ENCODE data around the gene ADCK2. TPM values are rescaled to one million over a fixed set of nuclear protein-coding genes. Genes with fewer than 3 reads are reported as not detected.

The ADCK2 gene
- polyA plus RNA-seq, 1 donor (not counting 4 experiments of a cell fraction or from before 2014, with no cell fraction given), result 9.5 TPM

DNA sequence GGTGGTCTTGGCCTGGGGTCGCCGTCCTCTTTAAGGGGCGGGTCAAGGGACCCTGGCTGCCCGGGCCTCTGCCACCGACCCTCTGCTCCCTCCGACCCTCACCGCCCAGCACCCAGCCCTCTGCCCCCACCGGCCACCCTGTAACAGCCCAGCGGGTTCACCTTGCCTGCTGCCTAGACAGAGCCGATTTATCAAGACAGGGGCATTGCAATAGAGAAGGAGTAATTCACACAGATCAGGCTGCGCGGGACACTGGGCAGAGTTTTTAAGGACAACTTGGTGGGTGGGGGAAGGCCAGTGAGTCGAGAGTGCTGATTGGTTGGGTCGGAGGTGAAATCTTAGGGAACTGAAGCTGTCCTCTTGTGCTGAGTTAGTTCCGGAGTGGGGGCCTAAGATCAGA lies 779 bp upstream of the ADCK2 start:
- TF ChIP-seq EZH2 (IDR thresholded peaks at IDR 0.05; ENCODE audit: low read length), result no peak
- TF ChIP-seq, protein P1, sequence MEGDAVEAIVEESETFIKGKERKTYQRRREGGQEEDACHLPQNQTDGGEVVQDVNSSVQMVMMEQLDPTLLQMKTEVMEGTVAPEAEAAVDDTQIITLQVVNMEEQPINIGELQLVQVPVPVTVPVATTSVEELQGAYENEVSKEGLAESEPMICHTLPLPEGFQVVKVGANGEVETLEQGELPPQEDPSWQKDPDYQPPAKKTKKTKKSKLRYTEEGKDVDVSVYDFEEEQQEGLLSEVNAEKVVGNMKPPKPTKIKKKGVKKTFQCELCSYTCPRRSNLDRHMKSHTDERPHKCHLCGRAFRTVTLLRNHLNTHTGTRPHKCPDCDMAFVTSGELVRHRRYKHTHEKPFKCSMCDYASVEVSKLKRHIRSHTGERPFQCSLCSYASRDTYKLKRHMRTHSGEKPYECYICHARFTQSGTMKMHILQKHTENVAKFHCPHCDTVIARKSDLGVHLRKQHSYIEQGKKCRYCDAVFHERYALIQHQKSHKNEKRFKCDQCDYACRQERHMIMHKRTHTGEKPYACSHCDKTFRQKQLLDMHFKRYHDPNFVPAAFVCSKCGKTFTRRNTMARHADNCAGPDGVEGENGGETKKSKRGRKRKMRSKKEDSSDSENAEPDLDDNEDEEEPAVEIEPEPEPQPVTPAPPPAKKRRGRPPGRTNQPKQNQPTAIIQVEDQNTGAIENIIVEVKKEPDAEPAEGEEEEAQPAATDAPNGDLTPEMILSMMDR (optimal IDR thresholded peaks at IDR 0.05 in 1 of 3, IDR thresholded peaks at IDR 0.05 in 1 of 3, conservative IDR thresholded peaks at IDR 0.05 in 1 of 3; ENCODE audit: extremely low read depth in 1 of 3, insufficient read depth in 2 of 3, low read length in 3 of 3), result no peak
- no peak for FAIRE-seq
- dilution Hi-C loops (cut with MboI; ENCODE audit: extremely low pct_ligation_motif_present, low sequenced_read_pairs), result no loop called here

GRCh38 chr7:140673063-140673773 lies 473 bp downstream of the ADCK2 start:
- no peak for FAIRE-seq
- H3K27ac ChIP-seq (ENCODE audit: control insufficient read depth, insufficient read depth, low read length), result peak overlapping the region; percentile 19

More for the DNA sequence above, 779 bp upstream of the ADCK2 start:
- Histone ChIP-seq H3K4me3 (ENCODE audit: control insufficient read depth in 2 of 3, extremely low read depth in 1 of 3, insufficient read depth in 2 of 3, low read depth in 1 of 3, low read length in 3 of 3) (no peak overlapping the region), H2AFZ (ENCODE audit: control insufficient read depth, low read length) (no peak overlapping the region), H3K9ac (ENCODE audit: control insufficient read depth, extremely low read depth, insufficient read depth, low read length) (no peak overlapping the region), H3K27me3 (ENCODE audit: control insufficient read depth, extremely low read depth, insufficient read depth, low read length) (no peaks in the 10 kb centered on the region), H3K9me3 (ENCODE audit: control insufficient read depth, low read depth, low read length) (no peaks in the 10 kb centered on the region), H3K4me1 (ENCODE audit: control insufficient read depth, extremely low read depth, insufficient read depth, low read length) (peaks cover 16% of the 10 kb centered on the region), H3K36me3 (ENCODE audit: control insufficient read depth in 2 of 2, extremely low read depth in 1 of 2, insufficient read depth in 2 of 2, low read length in 2 of 2) (peaks cover 0 to 3% of the 10 kb centered on the region in 2 experiments), H3K79me2 (ENCODE audit: control insufficient read depth, insufficient read depth, low read length) (no peaks in the 10 kb centered on the region), H4K20me1 (ENCODE audit: control insufficient read depth, extremely low read depth, insufficient read depth, low read length) (no peaks in the 10 kb centered on the region), H3K9me1 (ENCODE audit: control insufficient read depth, extremely low read depth, insufficient read depth, low read length) (no peaks in the 10 kb centered on the region), H3K4me2 (ENCODE audit: control insufficient read depth, extremely low read depth, insufficient read depth, low read depth, low read length) (no peak overlapping the region), H3K27ac (ENCODE audit: control insufficient read depth, insufficient read depth, low read length) (no peak overlapping the region)
- DNase-seq (ENCODE audit: low read depth, low spot score), result no peak

More at GRCh38 chr7:140673063-140673773, 473 bp downstream of the ADCK2 start:
- H3K4me2 ChIP-seq (ENCODE audit: control insufficient read depth, extremely low read depth, insufficient read depth, low read depth, low read length), result peak overlapping the region; percentile 83
- peaks cover 16% of the 10 kb centered on the region for H3K4me1 ChIP-seq (ENCODE audit: control insufficient read depth, extremely low read depth, insufficient read depth, low read length)
- H3K9me1 ChIP-seq (ENCODE audit: control insufficient read depth, extremely low read depth, insufficient read depth, low read length), result no peaks in the 10 kb centered on the region
- peaks cover 0 to 3% of the 10 kb centered on the region in 2 experiments for H3K36me3 ChIP-seq (ENCODE audit: control insufficient read depth in 2 of 2, extremely low read depth in 1 of 2, insufficient read depth in 2 of 2, low read length in 2 of 2)
- no peaks in the 10 kb centered on the region for H3K79me2 ChIP-seq (ENCODE audit: control insufficient read depth, insufficient read depth, low read length)
- peak overlapping the region; percentile 58 to 79 (median 72) for H3K4me3 ChIP-seq (ENCODE audit: control insufficient read depth in 2 of 3, extremely low read depth in 1 of 3, insufficient read depth in 2 of 3, low read depth in 1 of 3, low read length in 3 of 3)
- dilution Hi-C loops (cut with MboI; ENCODE audit: extremely low pct_ligation_motif_present, low sequenced_read_pairs), result no loop called here
- H3K27me3 ChIP-seq (ENCODE audit: control insufficient read depth, extremely low read depth, insufficient read depth, low read length), result no peaks in the 10 kb centered on the region
- H3K9ac ChIP-seq (ENCODE audit: control insufficient read depth, extremely low read depth, insufficient read depth, low read length), result peak overlapping the region; percentile 68
- no peaks in the 10 kb centered on the region for H4K20me1 ChIP-seq (ENCODE audit: control insufficient read depth, extremely low read depth, insufficient read depth, low read length)
- DNase-seq (ENCODE audit: low read depth, low spot score), result no peak
- H3K9me3 ChIP-seq (ENCODE audit: control insufficient read depth, low read depth, low read length), result no peaks in the 10 kb centered on the region
- TF ChIP-seq, protein P1 (optimal IDR thresholded peaks at IDR 0.05 in 1 of 3, IDR thresholded peaks at IDR 0.05 in 1 of 3, conservative IDR thresholded peaks at IDR 0.05 in 1 of 3; ENCODE audit: extremely low read depth in 1 of 3, insufficient read depth in 2 of 3, low read length in 3 of 3), result peak in 1 of 3 experiments; percentile 2
- no peak for TF ChIP-seq EZH2 (IDR thresholded peaks at IDR 0.05; ENCODE audit: low read length)
- H2AFZ ChIP-seq (ENCODE audit: control insufficient read depth, low read length), result peak overlapping the region; percentile 88

Measured in keratinocyte (primary cell).